ENCODE measurements around the gene SPP1.

DNA sequence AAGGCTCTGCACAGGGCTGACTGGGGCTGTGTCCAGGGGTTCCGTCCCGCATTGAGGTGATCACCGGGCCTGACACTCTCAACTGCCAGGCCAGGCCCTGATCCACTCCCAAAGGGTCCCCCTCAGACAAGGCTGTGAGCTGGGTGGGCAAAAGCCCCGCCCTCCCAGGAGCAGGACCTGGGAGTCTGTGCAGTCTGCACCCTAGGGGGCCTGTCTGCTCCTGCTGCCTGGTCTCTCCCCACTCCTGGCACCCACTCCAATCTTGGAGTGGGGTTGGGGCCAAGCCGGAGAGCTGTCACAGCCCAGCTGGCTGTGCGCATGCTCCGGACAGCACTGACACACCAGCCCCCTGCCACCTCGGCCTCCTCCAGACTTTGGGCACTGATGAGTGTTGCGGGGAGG, 9.4 kb upstream of the SPP1 start:
- TF ChIP-seq CTCF (IDR thresholded peaks at IDR 0.05): no peak
- no peak for TF ChIP-seq POLR2A (IDR thresholded peaks at IDR 0.05)

Measured in thyroid gland (tissue), 4 donors.